GM23338 (cell line): ENCODE measurements around the gene NPPA.

Experiments used
- CTCF ChIP-seq, 2 experiments: fragments of 200-600 bp in 1 of 2; sonication (generic) in 1 of 2; conservative IDR thresholded peaks; 2 replicates each; pipeline versions ENCODE4 v1.5.1 to v1.6.1; 2016 to 2017; ENCODE audit warnings: antibody characterized with exemption in 2 of 2, low read depth in 2 of 2, mild to moderate bottlenecking in 2 of 2, moderate library complexity in 1 of 2
- EZH2 ChIP-seq: fragments of 200-600 bp; sonication (generic); IDR thresholded peaks from one replicate; pipeline ENCODE4 v1.8.0; 2017; ENCODE audit warnings: antibody characterized with exemption, mild to moderate bottlenecking, low read depth; ENCODE audit not compliant: unreplicated experiment
- POLR2AphosphoS5 ChIP-seq: IDR thresholded peaks from 2 replicates; pipeline ENCODE4 v1.6.1; 2016; ENCODE audit warnings: antibody characterized with exemption, low read depth
- ZNF331 ChIP-seq: fragments of 250-450 bp; sonication (Bioruptor Pico); IDR thresholded peaks from 2 replicates; pipeline ENCODE4 v1.5.0; 2020; ENCODE audit warnings: low read depth, mild to moderate bottlenecking, moderate library complexity
- TF ChIP-seq, protein P1 (sequence below): IDR thresholded peaks from one replicate; pipeline ENCODE4 v1.6.1; 2018; ENCODE audit warnings: antibody characterized with exemption; ENCODE audit not compliant: unreplicated experiment

GRCh38 chr1:11839727-11840705, 7.6 kb downstream of the NPPA start:
- TF ChIP-seq POLR2AphosphoS5 (no peak), CTCF (conservative IDR thresholded peaks at IDR 0.05; ENCODE audit: low read depth in 2 of 2) (no peak), EZH2 (no peak), ZNF331 (CRISPR knock-in tag) (no peak)
- TF ChIP-seq, protein P1, sequence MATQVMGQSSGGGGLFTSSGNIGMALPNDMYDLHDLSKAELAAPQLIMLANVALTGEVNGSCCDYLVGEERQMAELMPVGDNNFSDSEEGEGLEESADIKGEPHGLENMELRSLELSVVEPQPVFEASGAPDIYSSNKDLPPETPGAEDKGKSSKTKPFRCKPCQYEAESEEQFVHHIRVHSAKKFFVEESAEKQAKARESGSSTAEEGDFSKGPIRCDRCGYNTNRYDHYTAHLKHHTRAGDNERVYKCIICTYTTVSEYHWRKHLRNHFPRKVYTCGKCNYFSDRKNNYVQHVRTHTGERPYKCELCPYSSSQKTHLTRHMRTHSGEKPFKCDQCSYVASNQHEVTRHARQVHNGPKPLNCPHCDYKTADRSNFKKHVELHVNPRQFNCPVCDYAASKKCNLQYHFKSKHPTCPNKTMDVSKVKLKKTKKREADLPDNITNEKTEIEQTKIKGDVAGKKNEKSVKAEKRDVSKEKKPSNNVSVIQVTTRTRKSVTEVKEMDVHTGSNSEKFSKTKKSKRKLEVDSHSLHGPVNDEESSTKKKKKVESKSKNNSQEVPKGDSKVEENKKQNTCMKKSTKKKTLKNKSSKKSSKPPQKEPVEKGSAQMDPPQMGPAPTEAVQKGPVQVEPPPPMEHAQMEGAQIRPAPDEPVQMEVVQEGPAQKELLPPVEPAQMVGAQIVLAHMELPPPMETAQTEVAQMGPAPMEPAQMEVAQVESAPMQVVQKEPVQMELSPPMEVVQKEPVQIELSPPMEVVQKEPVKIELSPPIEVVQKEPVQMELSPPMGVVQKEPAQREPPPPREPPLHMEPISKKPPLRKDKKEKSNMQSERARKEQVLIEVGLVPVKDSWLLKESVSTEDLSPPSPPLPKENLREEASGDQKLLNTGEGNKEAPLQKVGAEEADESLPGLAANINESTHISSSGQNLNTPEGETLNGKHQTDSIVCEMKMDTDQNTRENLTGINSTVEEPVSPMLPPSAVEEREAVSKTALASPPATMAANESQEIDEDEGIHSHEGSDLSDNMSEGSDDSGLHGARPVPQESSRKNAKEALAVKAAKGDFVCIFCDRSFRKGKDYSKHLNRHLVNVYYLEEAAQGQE = no peak
